Calu3 (cell line): ENCODE measurements around the gene PIGP. TPM values are rescaled to one million over a fixed set of nuclear protein-coding genes. Genes with fewer than 3 reads are reported as not detected.
"Not testable (repeated sequence)": the region's sequence is repeated elsewhere in the genome, so short reads cannot be mapped to it uniquely, and the experiment has no call there.

Experiments used
- BruUV-seq: library from RNA; stranded (reverse); fragments of 400-500 nt; replicated peaks from 2 replicates; lab custom pipeline; 2021; lab: Mats Ljungman, UMichigan
- CTCF ChIA-PET: fragments of 300-600 bp; sonication (Branson Sonifier 250); formaldehyde crosslinking; loops from one replicate; lab custom pipeline; 2022; ENCODE audit warnings: antibody characterized with exemption; lab: Charles Lee
- DNase-seq: peaks from one replicate; pipeline ENCODE4 v3.0.0; 2022
- H3K27ac Mint-ChIP-seq: one replicate; pipeline ENCODE4 v1.8.0; 2022; ENCODE audit warnings: mixed read lengths; ENCODE audit not compliant: unreplicated experiment
- H3K27me3 Mint-ChIP-seq: one replicate; pipeline ENCODE4 v1.8.0; 2022; ENCODE audit warnings: mixed read lengths; ENCODE audit not compliant: unreplicated experiment
- H3K36me3 Mint-ChIP-seq: one replicate; pipeline ENCODE4 v1.8.0; 2022; ENCODE audit warnings: mild to moderate bottlenecking, moderate library complexity, mixed read lengths; ENCODE audit not compliant: insufficient read depth, unreplicated experiment
- H3K4me1 Mint-ChIP-seq: one replicate; pipeline ENCODE4 v1.8.0; 2022; ENCODE audit warnings: mild to moderate bottlenecking, low read depth, mixed read lengths; ENCODE audit not compliant: unreplicated experiment
- H3K4me3 Mint-ChIP-seq: one replicate; pipeline ENCODE4 v1.8.0; 2022; ENCODE audit warnings: mild to moderate bottlenecking, low read depth, moderate library complexity, mixed read lengths; ENCODE audit not compliant: unreplicated experiment
- H3K9me3 Mint-ChIP-seq: one replicate; pipeline ENCODE4 v1.8.0; 2022; ENCODE audit warnings: low read depth, mixed read lengths; ENCODE audit not compliant: unreplicated experiment
- intact Hi-C: fragments of 100-400 bp; cut with micrococcal nuclease; formaldehyde crosslinking; loops from one replicate; pipeline ENCODE4 v1.10.0; 2022; ENCODE audit not compliant: unreplicated experiment
- total RNA-seq: library from RNA; stranded (reverse); gene quantifications from 2 replicates; pipeline ENCODE4 v1.2.3, GENCODE V29; 2022
- TF ChIP-seq, protein P1 (sequence below): fragments of 200-600 bp; IDR thresholded peaks from one replicate; pipeline ENCODE4 v1.8.0; 2022; ENCODE audit warnings: antibody characterized with exemption; ENCODE audit not compliant: unreplicated experiment

PIGP gene
- total RNA-seq, 1 experiment from 2014 or later, result 20.4 TPM

DNA sequence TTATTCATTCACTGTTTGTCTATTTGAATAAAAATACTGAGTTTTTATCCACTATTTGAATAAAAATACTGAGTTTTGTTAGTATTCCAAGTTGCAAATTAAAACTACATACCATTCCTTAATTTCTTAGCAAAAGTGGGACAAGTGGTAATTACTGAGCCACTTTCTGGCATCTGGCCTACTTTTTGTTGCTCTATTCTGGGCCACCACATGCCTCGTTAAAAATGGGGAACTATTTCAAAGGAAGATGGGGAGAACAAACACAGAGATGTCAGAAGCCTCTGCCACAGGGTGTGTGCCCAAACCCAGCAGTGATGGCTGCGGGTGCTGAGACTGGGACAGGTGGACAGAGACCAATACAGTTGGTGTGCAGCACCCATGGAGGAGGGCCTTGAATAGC is 14.6 kb downstream of the PIGP start:
- CTCF ChIA-PET, result no interaction called here
- H3K9me3 Mint-ChIP-seq, result no peaks in the 10 kb centered on the region
- H3K36me3 Mint-ChIP-seq, result no peaks in the 10 kb centered on the region
- H3K4me3 Mint-ChIP-seq, result no peak overlapping the region
- TF ChIP-seq, protein P1, sequence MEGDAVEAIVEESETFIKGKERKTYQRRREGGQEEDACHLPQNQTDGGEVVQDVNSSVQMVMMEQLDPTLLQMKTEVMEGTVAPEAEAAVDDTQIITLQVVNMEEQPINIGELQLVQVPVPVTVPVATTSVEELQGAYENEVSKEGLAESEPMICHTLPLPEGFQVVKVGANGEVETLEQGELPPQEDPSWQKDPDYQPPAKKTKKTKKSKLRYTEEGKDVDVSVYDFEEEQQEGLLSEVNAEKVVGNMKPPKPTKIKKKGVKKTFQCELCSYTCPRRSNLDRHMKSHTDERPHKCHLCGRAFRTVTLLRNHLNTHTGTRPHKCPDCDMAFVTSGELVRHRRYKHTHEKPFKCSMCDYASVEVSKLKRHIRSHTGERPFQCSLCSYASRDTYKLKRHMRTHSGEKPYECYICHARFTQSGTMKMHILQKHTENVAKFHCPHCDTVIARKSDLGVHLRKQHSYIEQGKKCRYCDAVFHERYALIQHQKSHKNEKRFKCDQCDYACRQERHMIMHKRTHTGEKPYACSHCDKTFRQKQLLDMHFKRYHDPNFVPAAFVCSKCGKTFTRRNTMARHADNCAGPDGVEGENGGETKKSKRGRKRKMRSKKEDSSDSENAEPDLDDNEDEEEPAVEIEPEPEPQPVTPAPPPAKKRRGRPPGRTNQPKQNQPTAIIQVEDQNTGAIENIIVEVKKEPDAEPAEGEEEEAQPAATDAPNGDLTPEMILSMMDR, result no peak
- H3K4me1 Mint-ChIP-seq, result peaks cover 9% of the 10 kb centered on the region
- intact Hi-C loops, result no loop called here
- no peak overlapping the region for H3K27ac Mint-ChIP-seq
- DNase-seq, result no peak
- H3K27me3 Mint-ChIP-seq, result no peaks in the 10 kb centered on the region
- no TSS peak for BruUV-seq

DNA sequence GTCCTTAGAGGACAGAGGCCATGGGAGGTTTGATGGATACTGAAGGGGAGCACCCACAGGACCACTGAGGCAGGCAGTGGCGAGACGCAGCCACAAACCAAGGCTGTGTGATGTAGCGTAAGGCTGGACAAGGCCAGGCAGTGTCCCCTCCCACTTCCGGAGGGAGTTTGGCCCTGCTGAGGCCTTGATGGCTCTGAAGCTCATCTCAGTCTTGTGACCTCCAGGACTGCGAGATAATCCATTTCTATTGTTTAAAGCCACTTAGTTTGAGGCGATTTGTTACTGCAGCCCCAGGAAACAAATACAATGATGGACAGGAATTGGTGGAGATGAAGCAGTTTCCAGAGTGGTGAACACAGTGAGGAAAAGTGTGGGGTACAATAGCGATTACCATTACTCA is 15.3 kb downstream of the PIGP start:
- intact Hi-C loops, result no loop called here
- Mint-ChIP-seq H3K4me3 (no peak overlapping the region), H3K27me3 (no peaks in the 10 kb centered on the region), H3K36me3 (no peaks in the 10 kb centered on the region), H3K9me3 (no peaks in the 10 kb centered on the region), H3K4me1 (peaks cover 9% of the 10 kb centered on the region), H3K27ac (no peak overlapping the region)
- TF ChIP-seq, protein P1, result no peak
- no TSS peak for BruUV-seq
- DNase-seq, result no peak
- CTCF ChIA-PET, result no interaction called here

DNA sequence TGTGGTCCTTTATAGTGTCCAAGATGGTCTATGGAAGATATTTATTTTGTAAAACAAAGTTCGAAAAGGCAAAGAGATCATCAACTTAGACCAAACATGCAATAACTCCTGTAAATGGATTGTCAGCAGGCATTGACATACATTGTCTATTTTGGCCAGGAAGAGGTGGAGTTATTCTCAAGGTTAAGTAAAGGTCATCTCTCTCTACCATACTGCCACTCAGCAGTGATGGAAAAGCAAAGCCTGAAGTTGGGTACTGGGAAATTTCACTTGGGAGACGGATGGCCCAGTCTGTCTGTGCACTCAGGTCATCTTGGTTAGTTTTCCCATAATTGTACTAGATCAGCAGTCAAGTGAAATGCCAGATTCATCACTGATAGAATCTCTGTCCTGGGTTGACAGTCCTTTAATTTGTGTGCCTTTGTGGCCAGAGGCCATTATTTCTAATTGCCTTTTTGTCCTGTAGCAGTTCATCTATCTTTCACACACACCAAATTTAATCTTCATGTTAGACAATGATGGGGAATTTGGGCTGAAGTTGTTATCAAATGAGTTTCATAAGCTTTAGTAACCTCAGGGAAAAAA is 17.5 kb downstream of the PIGP start:
- H3K27ac Mint-ChIP-seq, result no peak overlapping the region
- no peaks in the 10 kb centered on the region for H3K36me3 Mint-ChIP-seq
- no peaks in the 10 kb centered on the region for H3K9me3 Mint-ChIP-seq
- H3K4me3 Mint-ChIP-seq, result no peak overlapping the region
- no peak for DNase-seq
- TF ChIP-seq, protein P1, result no peak
- CTCF ChIA-PET, result no interaction called here
- peaks cover 6% of the 10 kb centered on the region for H3K4me1 Mint-ChIP-seq
- intact Hi-C loops, result no loop called here
- H3K27me3 Mint-ChIP-seq, result no peaks in the 10 kb centered on the region
- no TSS peak for BruUV-seq

DNA sequence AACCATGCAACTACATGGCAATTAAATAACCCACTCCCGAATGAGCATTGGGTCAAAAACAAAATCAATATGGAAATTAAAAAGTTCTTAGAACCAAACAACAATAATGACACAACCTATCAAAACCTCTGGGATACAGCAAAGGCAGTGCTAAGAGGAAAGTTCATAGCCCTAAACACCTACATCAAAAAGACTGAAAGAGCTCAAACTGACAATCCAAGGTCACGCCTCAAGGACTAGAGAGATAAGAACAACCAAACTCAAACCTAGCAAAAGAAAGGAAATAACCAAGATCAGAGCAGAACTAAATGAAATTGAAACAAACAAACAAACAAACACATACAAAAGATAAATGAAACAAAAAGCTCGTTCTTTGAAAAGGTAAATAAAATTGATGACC is 23.1 kb downstream of the PIGP start:
- H3K36me3 Mint-ChIP-seq, H3K27me3 Mint-ChIP-seq, DNase-seq, CTCF ChIA-PET, H3K27ac Mint-ChIP-seq, H3K9me3 Mint-ChIP-seq, BruUV-seq, H3K4me3 Mint-ChIP-seq, intact Hi-C loops: not testable (repeated sequence)
- peaks cover 18% of the 10 kb centered on the region for H3K4me1 Mint-ChIP-seq

DNA sequence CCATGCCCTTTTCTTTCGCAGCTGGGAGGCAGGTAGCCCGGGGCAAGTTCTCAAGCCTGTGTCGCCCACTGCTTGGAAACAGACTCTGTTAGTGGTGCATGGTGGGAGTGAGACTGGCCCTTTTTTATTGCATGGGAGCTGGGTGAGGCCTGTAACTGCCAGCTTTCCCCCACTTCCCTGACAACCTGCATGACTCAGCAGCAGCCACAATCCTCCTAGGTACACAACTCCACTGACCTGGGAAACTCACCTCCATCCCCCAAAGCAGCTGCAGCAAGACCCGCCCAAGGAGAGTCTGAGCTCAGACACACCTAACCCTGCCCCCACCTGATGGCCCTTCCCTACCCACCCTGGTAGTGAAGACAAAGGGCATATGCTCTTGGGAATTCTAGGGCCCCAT is 25.8 kb downstream of the PIGP start:
- Mint-ChIP-seq H3K4me1 (peaks cover 18% of the 10 kb centered on the region), H3K27me3 (no peaks in the 10 kb centered on the region), H3K27ac (peak overlapping the region; percentile 50), H3K9me3 (no peaks in the 10 kb centered on the region), H3K4me3 (no peak overlapping the region), H3K36me3 (peaks cover 6% of the 10 kb centered on the region)
- CTCF ChIA-PET, result no interaction called here
- BruUV-seq, result no TSS peak
- intact Hi-C loops, result no loop called here
- DNase-seq, result peak; percentile 36
- TF ChIP-seq, protein P1, result no peak
